KMS-11 (cell line): ENCODE measurements around the gene POU2F1.

Experiments used
- H2AFZ ChIP-seq: fragments of 200-600 bp; sonication (generic); 2 replicates; pipeline ENCODE4 v1.6.1; 2016; ENCODE audit warnings: antibody characterized with exemption, mixed run types, low read depth
- H3K27ac ChIP-seq: fragments of 200-600 bp; sonication (generic); 2 replicates; pipeline ENCODE4 v1.6.1; 2016; ENCODE audit warnings: mild to moderate bottlenecking, mixed run types
- H3K27me3 ChIP-seq: fragments of 200-600 bp; sonication (generic); 2 replicates; pipeline ENCODE4 v1.6.1; 2017; ENCODE audit warnings: mild to moderate bottlenecking, low read depth, mixed run types, moderate library complexity; ENCODE audit not compliant: insufficient read depth
- H3K36me3 ChIP-seq: fragments of 200-600 bp; sonication (generic); 2 replicates; pipeline ENCODE4 v1.6.1; 2017; ENCODE audit warnings: mild to moderate bottlenecking, mixed run types; ENCODE audit not compliant: insufficient read depth
- H3K4me1 ChIP-seq: fragments of 200-600 bp; sonication (generic); 2 replicates; pipeline ENCODE4 v1.6.1; 2016; ENCODE audit warnings: mild to moderate bottlenecking, low read depth, mixed run types; ENCODE audit not compliant: poor library complexity, severe bottlenecking
- H3K4me2 ChIP-seq: fragments of 200-600 bp; sonication (generic); 2 replicates; pipeline ENCODE4 v1.7.0; 2016; ENCODE audit warnings: mild to moderate bottlenecking, mixed run types
- H3K4me3 ChIP-seq: fragments of 200-600 bp; sonication (generic); IDR thresholded peaks from 2 replicates; pipeline ENCODE4 v1.6.1; 2017; ENCODE audit warnings: low read depth, low read length, mixed read lengths; ENCODE audit not compliant: insufficient read depth
- H3K79me2 ChIP-seq: fragments of 200-600 bp; sonication (generic); 2 replicates; pipeline ENCODE4 v1.6.1; 2016; ENCODE audit warnings: low read depth, mixed run types; ENCODE audit not compliant: insufficient read depth
- H3K9ac ChIP-seq: fragments of 200-600 bp; sonication (generic); 2 replicates; pipeline ENCODE4 v1.6.1; 2016; ENCODE audit warnings: mild to moderate bottlenecking, mixed run types
- H4K20me1 ChIP-seq: fragments of 200-600 bp; sonication (generic); 2 replicates; pipeline ENCODE4 v1.6.1; 2016; ENCODE audit warnings: mild to moderate bottlenecking, mixed run types; ENCODE audit not compliant: insufficient read depth
- CTCF ChIP-seq: fragments of 200-600 bp; sonication (generic); conservative IDR thresholded peaks from 2 replicates; pipeline ENCODE4 v1.6.1; 2017; ENCODE audit warnings: low read depth, mild to moderate bottlenecking, antibody characterized with exemption, low read length, moderate library complexity, mixed read lengths

The POU2F1 gene

GRCh38 chr1:167304165-167304564, 83.5 kb downstream of the POU2F1 start:
- H4K20me1 ChIP-seq: no peaks in the 10 kb centered on the region
- H3K27me3 ChIP-seq: no peaks in the 10 kb centered on the region
- no peaks in the 10 kb centered on the region; the same call in 1 of the 2 replicates for H3K79me2 ChIP-seq
- H3K27ac ChIP-seq: no peak overlapping the region
- no peak for TF ChIP-seq CTCF
- no peak overlapping the region for H2AFZ ChIP-seq
- no peak overlapping the region for H3K4me2 ChIP-seq
- peaks cover 7% of the 10 kb centered on the region for H3K4me1 ChIP-seq
- H3K4me3 ChIP-seq: no peak overlapping the region
- no peak overlapping the region for H3K9ac ChIP-seq
- H3K36me3 ChIP-seq: no peaks in the 10 kb centered on the region

GRCh38 chr1:167305059-167305705, 84.5 kb downstream of the POU2F1 start:
- H3K79me2 ChIP-seq: no peaks in the 10 kb centered on the region; the same call in 1 of the 2 replicates
- H2AFZ ChIP-seq: no peak overlapping the region
- no peaks in the 10 kb centered on the region for H3K36me3 ChIP-seq
- H3K4me2 ChIP-seq: no peak overlapping the region
- TF ChIP-seq CTCF: no peak
- no peak overlapping the region for H3K4me3 ChIP-seq
- no peak overlapping the region for H3K27ac ChIP-seq
- no peak overlapping the region for H3K9ac ChIP-seq
- no peaks in the 10 kb centered on the region for H3K27me3 ChIP-seq
- H4K20me1 ChIP-seq: no peaks in the 10 kb centered on the region
- H3K4me1 ChIP-seq: peaks cover 7% of the 10 kb centered on the region

- Histone ChIP-seq H3K36me3 (no peaks in the 10 kb centered on the region), H3K4me2 (no peak overlapping the region), H4K20me1 (no peaks in the 10 kb centered on the region), H3K9ac (no peak overlapping the region), H3K4me1 (peaks cover 7% of the 10 kb centered on the region), H3K79me2 (no peaks in the 10 kb centered on the region; the same call in 1 of the 2 replicates), H3K4me3 (no peak overlapping the region), H3K27me3 (no peaks in the 10 kb centered on the region), H2AFZ (no peak overlapping the region), H3K27ac (no peak overlapping the region)
- no peak for TF ChIP-seq CTCF
Measured at GRCh38 chr1:167305706-167306277, 85.1 kb downstream of the POU2F1 start.

GRCh38 chr1:167310732-167311131, 90.0 kb downstream of the POU2F1 start:
- Histone ChIP-seq H3K79me2 (no peaks in the 10 kb centered on the region), H3K27ac (no peak overlapping the region), H3K4me1 (no peaks in the 10 kb centered on the region)

More at GRCh38 chr1:167310732-167311131, 90.0 kb downstream of the POU2F1 start:
- no peak overlapping the region for H3K4me2 ChIP-seq
- H4K20me1 ChIP-seq: no peaks in the 10 kb centered on the region
- no peak for TF ChIP-seq CTCF
- H3K9ac ChIP-seq: no peak overlapping the region
- H3K36me3 ChIP-seq: no peaks in the 10 kb centered on the region
- H3K27me3 ChIP-seq: no peaks in the 10 kb centered on the region
- no peak overlapping the region for H2AFZ ChIP-seq
- H3K4me3 ChIP-seq: no peak overlapping the region
